Neural progenitor cell (in vitro differentiated cells): ENCODE results near the gene IL1RAPL1.

Experiments
- CTCF ChIP-seq: fragments of 200-600 bp; sonication (generic); IDR thresholded peaks from 2 replicates; pipeline ENCODE4 v1.5.1; 2017; ENCODE audit warnings: antibody characterized with exemption, mild to moderate bottlenecking
- EZH2phosphoT487 ChIP-seq: fragments of 200-600 bp; sonication (generic); IDR thresholded peaks from 2 replicates; pipeline ENCODE4 v1.6.1; 2017; ENCODE audit warnings: antibody characterized with exemption

DNA sequence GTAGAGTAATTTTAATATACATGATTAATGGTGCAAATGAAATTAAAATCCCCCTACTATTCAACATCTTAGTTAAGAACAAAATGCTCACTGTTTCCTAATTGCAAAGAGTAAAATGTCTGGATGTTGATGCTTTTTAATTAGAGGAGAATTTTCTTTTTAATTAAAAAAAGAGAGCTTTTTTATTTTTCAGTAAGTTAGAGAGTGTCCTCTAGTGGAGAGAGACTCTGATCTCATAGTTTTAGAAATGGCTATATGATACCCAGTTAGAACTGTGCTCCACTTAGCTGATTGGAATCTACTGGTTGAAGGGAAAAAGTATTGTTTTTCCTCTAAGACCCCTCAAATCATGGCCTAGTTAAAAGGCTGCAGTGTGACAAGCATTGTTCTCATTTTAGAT, 1316.1 kb downstream of the IL1RAPL1 start:
- TF ChIP-seq CTCF: peak; percentile 43
- no peak for TF ChIP-seq EZH2phosphoT487
